HG02852 (cell line): ENCODE measurements around the gene SUCLG2.

Experiments
- ATAC-seq: cut with Tn5 transposase; IDR thresholded peaks from one replicate; pipeline ENCODE4 v1.9.1; 2021; ENCODE audit warnings: mild to moderate bottlenecking, moderate library complexity; ENCODE audit not compliant: unreplicated experiment

SUCLG2 gene

GRCh38 chr3:67401921-67402320, 252.5 kb downstream of the SUCLG2 start:
- ATAC-seq: no peak

GRCh38 chr3:67400476-67400875, 253.9 kb downstream of the SUCLG2 start:
- no peak for ATAC-seq

- peak; percentile 94 for ATAC-seq
These were observed 265.2 kb downstream of the SUCLG2 start for GRCh38 chr3:67389176-67389575.

GRCh38 chr3:67388738-67389137, 265.7 kb downstream of the SUCLG2 start:
- ATAC-seq: no peak

GRCh38 chr3:67386451-67386850, 268.0 kb downstream of the SUCLG2 start:
- no peak for ATAC-seq

GRCh38 chr3:67384760-67385397, 269.5 kb downstream of the SUCLG2 start:
- no peak for ATAC-seq

- ATAC-seq: no peak
These were observed 270.4 kb downstream of the SUCLG2 start for GRCh38 chr3:67384016-67384415.

- ATAC-seq: no peak
These were observed 271.0 kb downstream of the SUCLG2 start for GRCh38 chr3:67383379-67383778.

GRCh38 chr3:67382536-67382935, 271.9 kb downstream of the SUCLG2 start:
- ATAC-seq: no peak

- ATAC-seq: no peak
These were observed 272.6 kb downstream of the SUCLG2 start for GRCh38 chr3:67381667-67382272.

GRCh38 chr3:67380118-67380517, 274.3 kb downstream of the SUCLG2 start:
- ATAC-seq: no peak

- ATAC-seq: no peak
These were observed 277.1 kb downstream of the SUCLG2 start for GRCh38 chr3:67377299-67377698.

- no peak for ATAC-seq
These were observed 278.0 kb downstream of the SUCLG2 start for GRCh38 chr3:67376416-67376815.

GRCh38 chr3:67375976-67376375, 278.4 kb downstream of the SUCLG2 start:
- no peak for ATAC-seq

GRCh38 chr3:67362686-67363085, 291.7 kb downstream of the SUCLG2 start:
- ATAC-seq: no peak

- ATAC-seq: no peak
These were observed 292.6 kb downstream of the SUCLG2 start for GRCh38 chr3:67361770-67362169.

- no peak for ATAC-seq
These were observed 293.1 kb downstream of the SUCLG2 start for GRCh38 chr3:67361323-67361722.

GRCh38 chr3:67357610-67358458, 296.6 kb downstream of the SUCLG2 start:
- peak; percentile 78 for ATAC-seq

GRCh38 chr3:67349551-67350174, 304.7 kb downstream of the SUCLG2 start:
- peak; percentile 97 for ATAC-seq

GRCh38 chr3:67346081-67346480, 308.3 kb downstream of the SUCLG2 start:
- ATAC-seq: no peak

- ATAC-seq: no peak
These were observed 318.6 kb downstream of the SUCLG2 start for GRCh38 chr3:67335813-67336212.
